CD4-positive, alpha-beta memory T cell (primary cell): ENCODE data around the gene MICU1. TPM values are rescaled to one million over a fixed set of nuclear protein-coding genes. Genes with fewer than 3 reads are reported as not detected.

ENCODE experiments used
- CTCF ChIA-PET: fragments of 350-600 bp; sonication (Branson Sonifier 250); formaldehyde crosslinking; loops from one replicate; lab custom pipeline; 2021; ENCODE audit warnings: inconsistent platforms; ENCODE audit not compliant: partially characterized antibody; lab: Charles Lee
- POLR2A ChIA-PET: fragments of 350-600 bp; sonication (Branson Sonifier 250); formaldehyde crosslinking; loops from one replicate; lab custom pipeline; 2021; ENCODE audit not compliant: partially characterized antibody; lab: Charles Lee
- DNase-seq, 5 donors: peaks; one replicate each; pipeline versions ENCODE4 v3.0.0 to v3.0.0-alpha.2; 2020 to 2022; ENCODE audit warnings: mixed read lengths in 1 of 5
- H3K27ac ChIP-seq: one replicate; pipeline ENCODE4 v1.7.0; 2013; ENCODE audit warnings: low read depth, low read length
- H3K27me3 ChIP-seq: 2 replicates; pipeline ENCODE4 v1.7.0; 2013; ENCODE audit warnings: mild to moderate bottlenecking, low read length, moderate library complexity; ENCODE audit not compliant: insufficient read depth
- H3K36me3 ChIP-seq: 2 replicates; pipeline ENCODE4 v1.7.0; 2013; ENCODE audit warnings: mild to moderate bottlenecking, low read length, moderate library complexity; ENCODE audit not compliant: insufficient read depth
- H3K4me1 ChIP-seq: 2 replicates; pipeline ENCODE4 v1.7.0; 2013; ENCODE audit warnings: mild to moderate bottlenecking, low read length, moderate library complexity; ENCODE audit not compliant: insufficient read depth
- H3K4me3 ChIP-seq, 2 donors: one replicate each; pipeline ENCODE4 v1.7.0; 2013; ENCODE audit warnings: low read length in 2 of 2, mild to moderate bottlenecking in 1 of 2
- H3K9me3 ChIP-seq, 2 donors: one replicate each; pipeline ENCODE4 v1.7.0; 2013; ENCODE audit warnings: low read length in 2 of 2, control low read depth in 1 of 2; ENCODE audit not compliant: control insufficient read depth in 1 of 2
- H3K27ac Mint-ChIP-seq, 7 donors: one replicate each; pipeline ENCODE4 v1.8.0; 2020 to 2021; ENCODE audit warnings: mixed read lengths in 7 of 7, mild to moderate bottlenecking in 6 of 7, inconsistent platforms in 3 of 7, moderate library complexity in 3 of 7
- H3K27me3 Mint-ChIP-seq, 2 donors: one replicate each; pipeline ENCODE4 v1.8.0; 2020 to 2021; ENCODE audit warnings: mixed read lengths in 2 of 2
- H3K36me3 Mint-ChIP-seq, 2 donors: one replicate each; pipeline ENCODE4 v1.8.0; 2020 to 2021; ENCODE audit warnings: mixed read lengths in 2 of 2, inconsistent platforms in 1 of 2, mild to moderate bottlenecking in 1 of 2
- H3K4me1 Mint-ChIP-seq, 4 donors: one replicate each; pipeline ENCODE4 v1.8.0; 2020 to 2021; ENCODE audit warnings: mixed read lengths in 4 of 4, mild to moderate bottlenecking in 1 of 4
- H3K4me3 Mint-ChIP-seq, 8 donors: one replicate each; pipeline ENCODE4 v1.8.0; 2020 to 2021; ENCODE audit warnings: mixed read lengths in 8 of 8, mild to moderate bottlenecking in 7 of 8, moderate library complexity in 6 of 8, inconsistent platforms in 3 of 8
- H3K9me3 Mint-ChIP-seq, 8 donors: one replicate each; pipeline ENCODE4 v1.8.0; 2020 to 2021; ENCODE audit warnings: mixed read lengths in 8 of 8, mild to moderate bottlenecking in 5 of 8, inconsistent platforms in 3 of 8, moderate library complexity in 1 of 8
- intact Hi-C: fragments of 100-400 bp; cut with micrococcal nuclease; formaldehyde crosslinking; loops from one replicate; pipeline ENCODE4 v1.15.1; 2023
- polyA plus RNA-seq, 2 donors: library from polyadenylated mRNA; unstranded; fragments of 300-500 nt; fragmentation: Illumina TruSeq; gene quantifications; one replicate each; pipeline ENCODE4 v1.2.3, GENCODE V29; 2021
- total RNA-seq, 2 experiments: library from RNA; stranded (reverse); gene quantifications; one replicate each; pipeline ENCODE4 v1.2.3, GENCODE V29; 2021

Gene MICU1
- total and polyA plus RNA-seq, 4 experiments from 2014 or later, result 24.9 to 30.4 (median 27.1) TPM

DNA sequence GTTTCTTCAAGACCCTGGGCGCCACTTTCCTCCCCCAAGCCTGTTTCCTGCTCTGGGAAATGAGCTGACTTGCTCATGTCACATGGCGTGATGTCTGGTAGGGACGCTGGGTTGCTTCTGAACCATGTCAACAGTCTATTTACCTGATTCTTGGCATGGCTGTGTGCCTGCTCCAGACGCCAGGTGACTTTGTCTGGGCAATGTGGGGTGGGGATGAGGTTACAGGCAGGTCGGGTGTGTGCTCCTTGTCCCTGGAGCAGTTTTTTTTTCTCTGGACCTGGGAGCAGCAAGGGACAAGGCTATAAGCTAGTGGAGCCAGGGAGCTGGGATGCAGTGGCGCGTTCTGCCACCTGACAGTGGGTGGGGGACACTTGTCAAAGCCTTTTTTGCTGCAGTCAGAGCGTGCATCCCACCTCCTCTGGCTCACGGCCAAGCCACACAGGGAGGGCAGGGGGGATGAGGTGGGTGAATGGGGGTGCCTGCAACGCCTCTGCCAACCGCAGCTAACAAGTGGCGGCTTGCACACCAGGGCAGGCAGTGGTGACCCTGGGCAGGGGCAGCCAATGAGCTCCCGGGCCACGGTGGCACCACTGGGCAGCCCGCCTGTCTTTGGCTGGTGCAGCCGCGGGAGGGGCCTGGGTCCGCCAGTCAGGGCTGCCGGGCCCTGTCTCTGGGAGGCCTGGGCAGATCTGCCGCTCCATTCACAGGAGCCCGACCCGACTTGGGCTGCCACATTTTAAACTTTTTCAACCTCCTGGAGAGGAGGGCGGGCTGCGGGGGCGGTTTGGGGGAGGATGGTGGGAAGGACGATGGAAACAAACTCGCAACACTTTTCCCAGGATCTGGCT is 294.1 kb downstream of the MICU1 start:
- H3K27me3 Mint-ChIP-seq, result no peaks in the 10 kb centered on the region
- peak overlapping the region; percentile 95 to 98 (median 97) for H3K27ac Mint-ChIP-seq
- no peaks in the 10 kb centered on the region for H3K9me3 ChIP-seq
- DNase-seq, result peak; percentile 92 to 97 (median 94)
- CTCF ChIA-PET, result interaction anchor here (0.7 to 11.6 kb wide), 14 partner anchors 12 to 435 kb away, joined by 3 to 168 read pairs (median 5); partner anchors contain the start of gene DDIT4
- no peaks in the 10 kb centered on the region for H3K36me3 ChIP-seq
- peak overlapping the region; percentile 69 to 86 (median 82) for H3K4me3 Mint-ChIP-seq
- intact Hi-C loops, result loop anchor here (1.0 kb wide), 1 partner anchor 58 kb away; the partner anchor contains the start of gene DDIT4
- no peaks in the 10 kb centered on the region for H3K9me3 Mint-ChIP-seq
- peaks cover 3 to 10% of the 10 kb centered on the region in 2 donors for H3K36me3 Mint-ChIP-seq
- H3K4me1 Mint-ChIP-seq, result peaks cover 51 to 97% (median 81%) of the 10 kb centered on the region in 4 donors
- peak overlapping the region; percentile 12 to 47 for H3K4me3 ChIP-seq
- POLR2A ChIA-PET, result interaction anchor here (0.8 to 10.0 kb wide), 21 partner anchors 10 to 248 kb away, joined by 3 to 125 read pairs (median 6); partner anchors contain the start of genes ANAPC16, ASCC1, DDIT4 and DNAJB12
- H3K4me1 ChIP-seq, result peaks cover 100% of the 10 kb centered on the region
- peak overlapping the region; percentile 65 for H3K27ac ChIP-seq
- H3K27me3 ChIP-seq, result no peaks in the 10 kb centered on the region

DNA sequence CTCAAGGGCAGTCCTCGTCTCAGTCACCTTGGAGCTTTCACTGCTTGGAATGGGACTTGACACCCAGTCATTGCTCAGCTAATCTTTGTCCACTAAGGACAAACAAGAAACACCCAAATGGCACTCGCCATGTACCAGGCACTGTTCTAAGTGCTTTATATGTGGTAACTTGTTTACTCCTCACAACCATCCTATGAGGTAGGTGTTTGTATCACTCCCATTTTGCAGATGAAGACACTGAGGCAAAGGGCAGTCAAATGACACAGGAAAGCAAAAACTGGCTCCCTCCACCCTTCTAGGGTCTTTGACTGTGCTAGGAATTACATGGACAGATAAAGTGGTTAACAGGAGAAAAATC is 295.8 kb downstream of the MICU1 start:
- intact Hi-C loops, result no loop called here
- ChIA-PET CTCF (interaction anchor here (0.9 to 11.6 kb wide), 5 partner anchors 9 to 281 kb away, joined by 3 to 168 read pairs (median 7); partner anchors contain the start of gene DDIT4), POLR2A (interaction anchor here (1.0 to 10.0 kb wide), 6 partner anchors 9 to 242 kb away, joined by 4 to 125 read pairs (median 36); partner anchors contain the start of genes DDIT4 and SPOCK2)
- Histone ChIP-seq H3K27me3 (no peaks in the 10 kb centered on the region), H3K4me1 (peaks cover 88% of the 10 kb centered on the region), H3K27ac (no peak overlapping the region), H3K4me3 (no peak overlapping the region), H3K36me3 (no peaks in the 10 kb centered on the region), H3K9me3 (no peaks in the 10 kb centered on the region)
- H3K36me3 Mint-ChIP-seq, result peaks cover 0 to 10% of the 10 kb centered on the region in 2 donors
- H3K4me1 Mint-ChIP-seq, result peaks cover 49 to 87% (median 71%) of the 10 kb centered on the region in 4 donors
- H3K27ac Mint-ChIP-seq, result peak overlapping the region; percentile 76 to 95 (median 92)
- no peaks in the 10 kb centered on the region for H3K27me3 Mint-ChIP-seq
- no peak for DNase-seq
- H3K4me3 Mint-ChIP-seq, result peak overlapping the region in 6 of 8 donors; percentile 25 to 72 (median 62)
- H3K9me3 Mint-ChIP-seq, result no peaks in the 10 kb centered on the region

DNA sequence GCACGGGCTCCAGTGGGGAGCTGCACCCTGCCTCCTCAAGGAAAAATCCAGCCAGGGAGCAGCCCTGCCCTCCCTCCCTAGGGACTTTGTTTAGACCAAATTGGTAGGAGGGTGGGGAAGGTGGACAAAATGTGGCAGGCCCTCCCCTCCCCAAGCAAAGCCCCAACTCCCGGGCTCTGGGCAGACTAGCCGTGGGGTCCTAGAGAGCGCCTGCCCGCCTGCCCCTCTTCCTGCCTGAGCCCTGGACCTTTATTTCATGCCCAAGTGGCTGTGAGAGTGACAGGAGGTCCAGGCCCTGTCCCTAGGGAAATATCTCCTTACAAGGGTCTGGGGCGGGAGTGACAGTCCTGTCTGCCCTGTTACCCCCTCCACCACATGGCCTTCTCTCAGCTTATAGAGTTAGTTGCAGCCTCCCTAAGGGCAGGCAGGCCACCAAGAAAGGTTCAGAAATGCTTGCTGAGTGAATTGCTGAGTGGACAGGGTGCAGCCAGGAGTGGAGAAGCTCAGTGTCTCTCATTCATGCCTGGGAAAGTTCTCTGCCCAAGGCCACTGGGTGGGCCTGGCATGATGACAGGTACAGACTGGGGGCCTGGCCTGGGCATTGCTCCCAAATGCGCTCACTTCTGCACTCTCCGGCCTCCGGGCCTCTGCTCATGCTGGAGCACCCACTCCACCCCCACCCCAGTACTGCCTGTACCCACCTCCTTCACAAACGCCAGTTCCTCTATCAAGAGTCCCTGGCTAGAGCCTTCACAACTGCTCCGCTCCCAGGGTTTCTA is 296.4 kb downstream of the MICU1 start:
- H3K27me3 Mint-ChIP-seq, result no peaks in the 10 kb centered on the region
- Histone ChIP-seq H3K36me3 (no peaks in the 10 kb centered on the region), H3K4me1 (peaks cover 87% of the 10 kb centered on the region), H3K9me3 (no peaks in the 10 kb centered on the region), H3K27me3 (no peaks in the 10 kb centered on the region), H3K27ac (no peak overlapping the region), H3K4me3 (no peak overlapping the region)
- intact Hi-C loops, result no loop called here
- CTCF ChIA-PET, result interaction anchor here (0.6 to 11.6 kb wide), 9 partner anchors 8 to 281 kb away, joined by 3 to 168 read pairs (median 6); partner anchors contain the start of gene DDIT4
- H3K9me3 Mint-ChIP-seq, result no peaks in the 10 kb centered on the region
- POLR2A ChIA-PET, result interaction anchor here (1.0 to 10.0 kb wide), 6 partner anchors 8 to 82 kb away, joined by 4 to 125 read pairs (median 9); partner anchors contain the start of gene DDIT4
- no peak for DNase-seq
- H3K4me3 Mint-ChIP-seq, result peak overlapping the region in 5 of 8 donors; percentile 25 to 72 (median 66)
- peaks cover 0 to 6% of the 10 kb centered on the region in 2 donors for H3K36me3 Mint-ChIP-seq
- H3K27ac Mint-ChIP-seq, result peak overlapping the region; percentile 76 to 95 (median 92)
- H3K4me1 Mint-ChIP-seq, result peaks cover 44 to 87% (median 68%) of the 10 kb centered on the region in 4 donors

DNA sequence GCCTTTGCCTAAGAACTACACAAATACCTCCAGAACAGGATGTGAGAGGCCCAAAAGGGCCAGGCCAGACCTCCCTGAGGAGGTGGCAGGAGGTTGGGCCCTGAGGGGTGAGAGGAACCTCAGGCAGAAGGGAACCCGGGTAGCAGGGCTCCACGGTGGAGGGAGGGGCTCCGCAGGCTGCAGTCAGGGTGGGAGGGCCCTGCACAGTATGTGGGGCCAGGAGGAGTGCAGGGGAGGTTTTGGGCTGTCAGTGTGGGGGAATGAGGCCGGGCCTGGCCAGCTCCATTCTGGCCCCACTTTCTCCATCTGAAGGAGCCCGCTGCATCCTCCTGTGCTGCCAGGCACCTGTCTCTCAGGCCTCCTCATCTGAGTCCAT is 297.1 kb downstream of the MICU1 start:
- H3K27me3 Mint-ChIP-seq, result no peaks in the 10 kb centered on the region
- POLR2A ChIA-PET, result interaction anchor here (1.0 to 10.0 kb wide), 7 partner anchors 8 to 242 kb away, joined by 3 to 125 read pairs (median 6); partner anchors contain the start of genes ASCC1 and DDIT4
- H3K27ac ChIP-seq, result no peak overlapping the region

DNA sequence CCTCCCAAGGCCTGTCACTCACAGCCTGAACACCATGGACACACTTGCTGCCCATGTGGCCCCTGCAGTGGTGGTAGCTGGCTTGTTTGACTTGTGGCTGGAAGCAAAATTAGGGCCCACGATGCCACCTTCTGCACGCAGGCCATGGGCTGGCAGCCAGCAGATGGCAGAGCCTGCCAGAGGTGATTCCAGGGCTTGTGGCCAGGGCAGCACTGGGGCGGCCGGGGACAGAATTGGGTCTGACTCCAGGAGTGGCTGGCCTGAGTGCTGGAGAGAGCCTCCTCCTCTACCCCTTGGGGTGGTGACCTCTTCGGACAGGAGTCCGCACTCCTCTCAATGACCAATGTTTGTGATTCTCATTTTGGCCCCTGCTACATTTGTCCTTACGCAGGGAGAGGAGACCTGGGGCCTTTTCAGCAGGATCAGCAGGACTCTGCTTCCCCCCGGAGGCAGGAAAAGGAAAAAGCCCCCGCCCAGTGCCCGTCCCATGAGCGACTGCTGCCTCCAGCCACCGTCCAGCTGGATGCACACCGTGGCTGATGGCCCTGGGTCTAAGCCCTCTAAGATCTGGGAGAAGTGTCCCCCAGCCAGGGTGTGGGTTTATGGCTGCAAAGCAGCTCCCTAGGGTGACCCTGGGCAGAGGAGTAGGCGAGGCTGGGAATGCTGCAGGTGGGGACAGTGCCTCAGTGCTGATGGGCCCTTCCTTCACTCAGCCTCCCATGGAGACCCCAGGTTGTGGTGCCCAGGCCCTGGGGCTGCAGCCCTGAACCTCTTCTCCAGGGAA is 297.6 kb downstream of the MICU1 start:
- H3K27me3 Mint-ChIP-seq, result no peaks in the 10 kb centered on the region
- intact Hi-C loops, result no loop called here
- peaks cover 0 to 6% of the 10 kb centered on the region in 2 donors for H3K36me3 Mint-ChIP-seq

More for the DNA sequence above, 297.1 kb downstream of the MICU1 start:
- H3K27me3 ChIP-seq, result no peaks in the 10 kb centered on the region
- Mint-ChIP-seq H3K4me3 (peak overlapping the region in 4 of 8 donors; percentile 10 to 56 (median 30)), H3K27ac (peak overlapping the region in 5 of 7 donors; percentile 17 to 91 (median 47)), H3K4me1 (peaks cover 39 to 87% (median 65%) of the 10 kb centered on the region in 4 donors), H3K9me3 (no peaks in the 10 kb centered on the region), H3K36me3 (peaks cover 0 to 6% of the 10 kb centered on the region in 2 donors)
- H3K9me3 ChIP-seq, result no peaks in the 10 kb centered on the region
- no peak overlapping the region for H3K4me3 ChIP-seq
- peaks cover 86% of the 10 kb centered on the region for H3K4me1 ChIP-seq
- CTCF ChIA-PET, result interaction anchor here (0.6 to 5.4 kb wide), 12 partner anchors 8 to 280 kb away, joined by 3 to 60 read pairs (median 5); no protein-coding TSS in a partner anchor
- intact Hi-C loops, result no loop called here
- H3K36me3 ChIP-seq, result no peaks in the 10 kb centered on the region
- no peak for DNase-seq

More for the DNA sequence above, 297.6 kb downstream of the MICU1 start:
- Histone ChIP-seq H3K4me3 (no peak overlapping the region), H3K36me3 (no peaks in the 10 kb centered on the region), H3K27ac (no peak overlapping the region), H3K27me3 (no peaks in the 10 kb centered on the region), H3K4me1 (peaks cover 86% of the 10 kb centered on the region), H3K9me3 (no peaks in the 10 kb centered on the region)
- no peaks in the 10 kb centered on the region for H3K9me3 Mint-ChIP-seq
- CTCF ChIA-PET, result interaction anchor here (0.5 to 5.4 kb wide), 15 partner anchors 9 to 279 kb away, joined by 3 to 60 read pairs (median 5); no protein-coding TSS in a partner anchor
- peaks cover 42 to 87% (median 64%) of the 10 kb centered on the region in 4 donors for H3K4me1 Mint-ChIP-seq
- peak overlapping the region in 7 of 8 donors; percentile 17 to 54 (median 46) for H3K4me3 Mint-ChIP-seq
- no peak for DNase-seq
- H3K27ac Mint-ChIP-seq, result peak overlapping the region; percentile 37 to 91 (median 75)
- POLR2A ChIA-PET, result interaction anchor here (1.0 to 10.0 kb wide), 9 partner anchors 7 to 241 kb away, joined by 3 to 125 read pairs (median 5); partner anchors contain the start of genes ASCC1 and DDIT4
